H1 (cell line): ENCODE results near the gene ROBO2. TPM values are rescaled to one million over a fixed set of nuclear protein-coding genes. Genes with fewer than 3 reads are reported as not detected.

ENCODE experiments used
- CTCF ChIA-PET: fragments of 300-600 bp; sonication (Branson Sonifier 250); formaldehyde crosslinking; loops from one replicate; lab custom pipeline; 2021; ENCODE audit not compliant: partially characterized antibody; lab: Charles Lee
- POLR2A ChIA-PET: fragments of 300-600 bp; sonication (Branson Sonifier 250); formaldehyde crosslinking; loops from one replicate; lab custom pipeline; 2021; ENCODE audit warnings: inconsistent platforms; ENCODE audit not compliant: partially characterized antibody; lab: Charles Lee
- DNase-seq, 2 experiments: peaks; one replicate each; pipeline versions ENCODE4 v3.0.0 to v3.0.0-alpha.2; 2010 to 2022; ENCODE audit warnings: low spot score in 2 of 2, low read depth in 1 of 2, mixed read lengths in 1 of 2
- FAIRE-seq: peaks from 2 replicates; lab custom pipeline; 2011; peaks lifted over from hg19 to GRCh38; lab: Jason Lieb, UNC
- H2AFZ ChIP-seq: 2 replicates; pipeline ENCODE4 v1.8.1; 2012; ENCODE audit warnings: low read length, inconsistent platforms
- H2AK5ac ChIP-seq: 2 replicates; pipeline ENCODE4 v1.6.1; 2013; ENCODE audit warnings: low read depth, low read length
- H2BK120ac ChIP-seq: replicated peaks from 2 replicates; pipeline ENCODE3; 2013; ENCODE audit warnings: low read depth, low read length, inconsistent platforms
- H2BK12ac ChIP-seq: 2 replicates; pipeline ENCODE4 v1.6.1; 2013; ENCODE audit warnings: low read depth, low read length
- H2BK15ac ChIP-seq: 2 replicates; pipeline ENCODE4 v1.6.1; 2013; ENCODE audit warnings: low read length
- H2BK20ac ChIP-seq: 2 replicates; pipeline ENCODE4 v1.6.1; 2013; ENCODE audit warnings: low read length
- H2BK5ac ChIP-seq: 2 replicates; pipeline ENCODE4 v1.6.1; 2013; ENCODE audit warnings: low read depth, low read length
- H3K14ac ChIP-seq: 2 replicates; pipeline ENCODE4 v1.6.1; 2013; ENCODE audit warnings: inconsistent platforms; ENCODE audit not compliant: insufficient read length
- H3K18ac ChIP-seq: 2 replicates; pipeline ENCODE4 v1.6.1; 2013; ENCODE audit warnings: low read length; ENCODE audit errors: extremely low read depth
- H3K23ac ChIP-seq: 2 replicates; pipeline ENCODE4 v1.6.1; 2013; ENCODE audit warnings: inconsistent platforms; ENCODE audit not compliant: insufficient read length
- H3K23me2 ChIP-seq: 2 replicates; pipeline ENCODE4 v1.6.1; 2013; ENCODE audit warnings: low read depth, low read length
- H3K27ac ChIP-seq: 2 replicates; pipeline ENCODE4 v1.6.1; 2011; ENCODE audit warnings: low read depth, low read length, inconsistent platforms
- H3K27me3 ChIP-seq, 4 experiments: replicated peaks in 1 of 4; 1 replicate in 1 of 4; 2 replicates in 3 of 4; pipeline versions ENCODE4 v1.6.1 to v1.8.1; 2011 to 2013; ENCODE audit warnings: low read length in 3 of 4, mild to moderate bottlenecking in 3 of 4, inconsistent platforms in 2 of 4, mixed read lengths in 2 of 4, moderate library complexity in 1 of 4; ENCODE audit not compliant: control insufficient read depth in 3 of 4, insufficient read depth in 3 of 4; ENCODE audit errors: extremely low read depth in 1 of 4
- H3K36me3 ChIP-seq, 4 experiments: 2 replicates each; pipeline versions ENCODE4 v1.6.1 to v1.8.1; 2011 to 2013; ENCODE audit warnings: mild to moderate bottlenecking in 4 of 4, low read length in 3 of 4, moderate library complexity in 2 of 4, control low read depth in 1 of 4, inconsistent platforms in 1 of 4; ENCODE audit not compliant: insufficient read depth in 4 of 4, control insufficient read depth in 2 of 4
- H3K4ac ChIP-seq: replicated peaks from 2 replicates; pipeline ENCODE3; 2013; ENCODE audit warnings: low read length, low read depth, mixed read lengths, inconsistent platforms; ENCODE audit not compliant: insufficient read length
- H3K4me1 ChIP-seq, 4 experiments: replicated peaks in 1 of 4; 1 replicate in 1 of 4; 2 replicates in 3 of 4; pipeline versions ENCODE4 v1.6.1 to v1.8.1; 2011 to 2013; ENCODE audit warnings: low read length in 3 of 4, inconsistent platforms in 2 of 4, mixed read lengths in 1 of 4; ENCODE audit not compliant: insufficient read depth in 4 of 4, control insufficient read depth in 3 of 4
- H3K4me2 ChIP-seq, 2 experiments: 2 replicates each; pipeline versions ENCODE4 v1.6.1 to v1.8.1; 2011 to 2013; ENCODE audit warnings: low read depth in 2 of 2, low read length in 2 of 2, control low read depth in 1 of 2, inconsistent platforms in 1 of 2, mild to moderate bottlenecking in 1 of 2; ENCODE audit not compliant: insufficient read depth in 1 of 2
- H3K4me3 ChIP-seq, 4 experiments: fragments of 200-600, 300-600 bp in 1 of 4; sonication (generic), shearing (Covaris generic), sonication (Bioruptor Twin) in 1 of 4; 2 replicates each; pipeline versions ENCODE4 v1.5.1 to v1.8.1; 2011 to 2016; ENCODE audit warnings: low read length in 4 of 4, low read depth in 3 of 4, control low read depth in 2 of 4, inconsistent platforms in 2 of 4, mild to moderate bottlenecking in 2 of 4, mixed read lengths in 1 of 4, moderate library complexity in 1 of 4; ENCODE audit not compliant: insufficient read depth in 2 of 4; ENCODE audit errors: extremely low read depth in 1 of 4
- H3K56ac ChIP-seq: replicated peaks from 2 replicates; pipeline ENCODE3; 2013; ENCODE audit warnings: low read depth, mild to moderate bottlenecking, mixed read lengths, low read length, inconsistent platforms; ENCODE audit not compliant: insufficient read length
- H3K79me1 ChIP-seq: 2 replicates; pipeline ENCODE4 v1.6.1; 2013; ENCODE audit warnings: low read depth, low read length, control low read depth
- H3K79me2 ChIP-seq, 2 experiments: 2 replicates each; pipeline versions ENCODE4 v1.6.1 to v1.8.1; 2012 to 2013; ENCODE audit warnings: low read length in 2 of 2, mild to moderate bottlenecking in 2 of 2, inconsistent platforms in 1 of 2; ENCODE audit not compliant: insufficient read depth in 2 of 2, control insufficient read depth in 1 of 2
- H3K9ac ChIP-seq, 4 experiments: replicated peaks in 1 of 4; 1 replicate in 1 of 4; 2 replicates in 3 of 4; pipeline versions ENCODE4 v1.6.1 to v1.8.1; 2011 to 2013; ENCODE audit warnings: low read depth in 3 of 4, low read length in 3 of 4, control low read depth in 2 of 4, mild to moderate bottlenecking in 2 of 4, moderate library complexity in 2 of 4, inconsistent platforms in 1 of 4; ENCODE audit errors: extremely low read depth in 1 of 4
- H3K9me3 ChIP-seq, 2 experiments: 2 replicates each; pipeline versions ENCODE4 v1.6.1 to v1.8.1; 2012 to 2013; ENCODE audit warnings: mild to moderate bottlenecking in 2 of 2, moderate library complexity in 2 of 2, control low read depth in 1 of 2, inconsistent platforms in 1 of 2, low read depth in 1 of 2, low read length in 1 of 2, mixed read lengths in 1 of 2; ENCODE audit not compliant: insufficient read depth in 2 of 2
- H4K20me1 ChIP-seq, 2 experiments: replicated peaks in 1 of 2; 2 replicates each; pipeline versions ENCODE3 to v1.8.1; 2011 to 2013; ENCODE audit warnings: inconsistent platforms in 2 of 2, low read length in 2 of 2, mild to moderate bottlenecking in 1 of 2; ENCODE audit not compliant: insufficient read depth in 2 of 2, control insufficient read depth in 1 of 2
- H4K5ac ChIP-seq: 2 replicates; pipeline ENCODE4 v1.6.1; 2013; ENCODE audit warnings: low read length, low read depth, mixed read lengths, inconsistent platforms; ENCODE audit not compliant: insufficient read length
- H4K8ac ChIP-seq: 2 replicates; pipeline ENCODE4 v1.8.0; 2013; ENCODE audit warnings: mild to moderate bottlenecking, moderate library complexity, low read length, inconsistent platforms; ENCODE audit not compliant: insufficient read depth; ENCODE audit errors: extremely low read depth
- H4K91ac ChIP-seq: replicated peaks from 2 replicates; pipeline ENCODE3; 2013; ENCODE audit warnings: low read length, mixed read lengths, inconsistent platforms; ENCODE audit not compliant: insufficient read length
- BCL11A ChIP-seq, 2 experiments: IDR thresholded peaks; one replicate each; pipeline ENCODE4 v1.6.1; 2011; ENCODE audit warnings: low read depth in 2 of 2, low read length in 2 of 2, mild to moderate bottlenecking in 2 of 2
- SIN3A ChIP-seq, 2 experiments: IDR thresholded peaks in 1 of 2; conservative IDR thresholded peaks in 1 of 2; 2 replicates each; pipeline ENCODE4 v1.6.1; 2011 to 2012; ENCODE audit warnings: low read length in 2 of 2, improper control_type of control experiment in 1 of 2, low read depth in 1 of 2, mild to moderate bottlenecking in 1 of 2
- WGBS, 2 experiments: shearing (Covaris generic) in 1 of 2; methylation state at CpG; one replicate each; pipeline versions ENCODE4 v1.1.6 to v1.1.7; 2013 to 2015; ENCODE audit warnings: low lambda C conversion rate in 2 of 2, mixed read lengths in 2 of 2, inconsistent platforms in 1 of 2, low coverage in 1 of 2, missing lambda C conversion rate in 1 of 2; ENCODE audit not compliant: insufficient replicate concordance in 2 of 2, insufficient coverage in 1 of 2, insufficient read length in 1 of 2; ENCODE audit errors: extremely low coverage in 1 of 2, missing lambda C conversion rate in 1 of 2; 5-methylcytosine and 5-hydroxymethylcytosine counted together
- polyA plus RNA-seq, 7 experiments: library from polyadenylated mRNA; depleted of rRNA in 3 of 7; stranded (reverse) in 5 of 7; unstranded in 2 of 7; fragments of >200 nt in 5 of 7; fragments of 200-250 nt in 2 of 7; gene quantifications; 1 replicate in 5 of 7; 2 replicates in 1 of 7; 4 replicates in 1 of 7; pipeline versions ENCODE4 v1.2.1 to v1.2.3, GENCODE V29; 2011 to 2013; ENCODE audit warnings: missing spikeins in 2 of 7, mixed read lengths in 2 of 7
- total RNA-seq: library from RNA; stranded (reverse); fragmentation: NEBNext Ultra II Directional; extraction: Animal tissue kit (Norgen Biotek cat#: 25700); gene quantifications from 2 replicates; pipeline ENCODE4 v1.2.1, GENCODE V29; 2021

ROBO2 gene
- total and polyA plus RNA-seq, 2 of the 8 experiments (the other 6 are each of a cell fraction or from before 2014, with no cell fraction given) = 1.5 to 2.9 TPM

DNA sequence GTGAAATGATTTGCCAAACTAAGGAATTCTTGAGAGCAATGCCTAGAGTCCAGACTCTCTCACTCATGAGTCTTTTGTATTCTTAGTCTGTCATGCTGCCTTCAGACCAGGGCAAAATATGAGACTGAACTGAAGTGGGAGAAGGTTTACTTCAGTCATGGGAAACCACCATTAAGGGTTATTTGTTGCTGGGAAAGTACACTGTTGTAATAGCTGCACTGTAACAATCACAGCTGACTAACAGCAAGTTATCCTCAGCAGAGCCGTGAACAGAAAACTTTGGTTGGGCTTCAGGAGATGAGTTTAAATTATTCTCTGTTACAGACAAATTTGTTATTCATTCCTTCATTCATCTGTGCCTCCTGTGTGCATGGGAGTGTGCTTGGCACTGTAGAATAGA, 258.5 kb downstream of the ROBO2 start:
- Histone ChIP-seq H2AK5ac (no peak overlapping the region), H3K4ac (no peak overlapping the region), H4K8ac (no peak overlapping the region), H2BK120ac (no peak overlapping the region), H2BK5ac (no peak overlapping the region), H3K79me2 (no peaks in the 10 kb centered on the region), H4K5ac (no peak overlapping the region), H4K91ac (no peak overlapping the region), H3K4me1 (no peaks in the 10 kb centered on the region), H3K4me3 (no peak overlapping the region), H3K18ac (no peak overlapping the region), H3K27me3 (no peaks in the 10 kb centered on the region), H2BK12ac (no peak overlapping the region), H3K9ac (no peak overlapping the region), H3K36me3 (no peaks in the 10 kb centered on the region), H3K4me2 (no peak overlapping the region)
- no peak for DNase-seq
- 88% methylated on average over 1 of the region's 1 CpG; no CpG with 5 or more reads in 1 of the 2 experiments for WGBS, 2 experiments
- no peak for FAIRE-seq
- TF ChIP-seq SIN3A (conservative IDR thresholded peaks at IDR 0.05 in 1 of 2, IDR thresholded peaks at IDR 0.05 in 1 of 2; ENCODE audit: low read depth in 1 of 2, low read length in 2 of 2) = no peak
- TF ChIP-seq BCL11A (IDR thresholded peaks at IDR 0.05; ENCODE audit: low read depth in 2 of 2, low read length in 2 of 2) = no peak
- TF ChIP-seq, all 59 proteins: peak for 0
- Histone ChIP-seq H3K56ac (no peak overlapping the region), H3K23ac (no peak overlapping the region), H2BK20ac (no peak overlapping the region), H3K79me1 (no peaks in the 10 kb centered on the region), H3K27ac (no peak overlapping the region), H4K20me1 (no peaks in the 10 kb centered on the region), H2AFZ (no peak overlapping the region), H3K14ac (no peak overlapping the region), H3K23me2 (no peaks in the 10 kb centered on the region; the same call in 1 of the 2 replicates), H3K9me3 (no peaks in the 10 kb centered on the region), H2BK15ac (no peak overlapping the region)
- ChIA-PET CTCF (interaction anchor here (3.0 kb wide), 1 partner anchor 21 kb away, joined by 11 read pairs; no protein-coding TSS in a partner anchor), POLR2A (no interaction called here)
